ENCODE results near the gene ERP29.

DNA sequence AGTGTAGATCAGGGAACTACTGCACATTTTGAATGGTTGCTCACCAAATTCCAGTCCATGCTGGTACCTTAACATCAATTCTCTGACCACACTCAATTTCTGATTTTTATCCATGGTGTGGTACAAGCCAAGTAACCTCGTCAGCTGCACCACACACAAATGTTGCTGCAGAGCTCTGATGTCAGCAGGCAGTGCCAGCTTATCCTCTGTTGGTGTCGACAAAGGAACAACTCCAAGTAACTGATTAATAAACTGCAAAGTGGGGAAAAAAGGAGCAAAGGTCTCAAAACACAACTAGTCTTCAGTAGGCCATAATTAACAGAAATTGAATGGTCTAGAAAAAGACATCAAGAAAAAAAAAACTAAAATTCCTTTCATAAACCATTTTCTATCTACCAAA, 47.9 kb downstream of the ERP29 start:
- TF ChIP-seq, protein P1, sequence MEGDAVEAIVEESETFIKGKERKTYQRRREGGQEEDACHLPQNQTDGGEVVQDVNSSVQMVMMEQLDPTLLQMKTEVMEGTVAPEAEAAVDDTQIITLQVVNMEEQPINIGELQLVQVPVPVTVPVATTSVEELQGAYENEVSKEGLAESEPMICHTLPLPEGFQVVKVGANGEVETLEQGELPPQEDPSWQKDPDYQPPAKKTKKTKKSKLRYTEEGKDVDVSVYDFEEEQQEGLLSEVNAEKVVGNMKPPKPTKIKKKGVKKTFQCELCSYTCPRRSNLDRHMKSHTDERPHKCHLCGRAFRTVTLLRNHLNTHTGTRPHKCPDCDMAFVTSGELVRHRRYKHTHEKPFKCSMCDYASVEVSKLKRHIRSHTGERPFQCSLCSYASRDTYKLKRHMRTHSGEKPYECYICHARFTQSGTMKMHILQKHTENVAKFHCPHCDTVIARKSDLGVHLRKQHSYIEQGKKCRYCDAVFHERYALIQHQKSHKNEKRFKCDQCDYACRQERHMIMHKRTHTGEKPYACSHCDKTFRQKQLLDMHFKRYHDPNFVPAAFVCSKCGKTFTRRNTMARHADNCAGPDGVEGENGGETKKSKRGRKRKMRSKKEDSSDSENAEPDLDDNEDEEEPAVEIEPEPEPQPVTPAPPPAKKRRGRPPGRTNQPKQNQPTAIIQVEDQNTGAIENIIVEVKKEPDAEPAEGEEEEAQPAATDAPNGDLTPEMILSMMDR (IDR thresholded peaks at IDR 0.05) = no peak
- TF ChIP-seq POLR2A (IDR thresholded peaks at IDR 0.05) = no peak
